Natural killer cell (primary cell): ENCODE results near the gene AMIGO2. TPM values are rescaled to one million over a fixed set of nuclear protein-coding genes. Genes with fewer than 3 reads are reported as not detected.

Source experiments
- ATAC-seq, 3 donors: fragments of 150-1000 bp in 2 of 3; fragments of 200-7000 bp in 1 of 3; cut with Tn5 transposase; 1 replicate in 1 of 3; 2 replicates in 2 of 3; pipeline ENCODE4 v1.10.0; 2021; ENCODE audit warnings: mild to moderate bottlenecking in 2 of 3, moderate library complexity in 2 of 3
- DNase-seq, 2 donors: peaks; one replicate each; pipeline versions ENCODE4 v3.0.0 to v3.0.0-alpha.2; 2013 to 2021; ENCODE audit warnings: mixed read lengths in 1 of 2
- H3K27ac ChIP-seq: one replicate; pipeline ENCODE4 v1.5.1; 2013; ENCODE audit warnings: mild to moderate bottlenecking, low read length
- H3K27me3 ChIP-seq: one replicate; pipeline ENCODE4 v1.6.1; 2013; ENCODE audit warnings: low read length; ENCODE audit not compliant: control insufficient read depth, insufficient read depth
- H3K36me3 ChIP-seq: one replicate; pipeline ENCODE4 v1.6.1; 2013; ENCODE audit warnings: low read length; ENCODE audit not compliant: control insufficient read depth, insufficient read depth
- H3K4me1 ChIP-seq: one replicate; pipeline ENCODE4 v1.6.1; 2013; ENCODE audit warnings: low read length; ENCODE audit not compliant: control insufficient read depth, insufficient read depth
- H3K4me3 ChIP-seq: one replicate; pipeline ENCODE4 v1.5.1; 2013; ENCODE audit warnings: low read length
- H3K9me3 ChIP-seq: one replicate; pipeline ENCODE4 v1.6.1; 2013; ENCODE audit warnings: low read length; ENCODE audit not compliant: control insufficient read depth, insufficient read depth
- H3K27ac Mint-ChIP-seq, 2 donors: one replicate each; pipeline ENCODE4 v1.8.0; 2022; ENCODE audit warnings: mild to moderate bottlenecking in 2 of 2, mixed read lengths in 2 of 2, moderate library complexity in 1 of 2
- H3K27me3 Mint-ChIP-seq, 2 donors: one replicate each; pipeline ENCODE4 v1.8.0; 2022; ENCODE audit warnings: low read depth in 2 of 2, mixed read lengths in 2 of 2
- H3K36me3 Mint-ChIP-seq: one replicate; pipeline ENCODE4 v1.8.0; 2022; ENCODE audit warnings: mixed read lengths
- H3K4me1 Mint-ChIP-seq, 2 donors: one replicate each; pipeline ENCODE4 v1.8.0; 2022; ENCODE audit warnings: mixed read lengths in 2 of 2
- H3K4me3 Mint-ChIP-seq: one replicate; pipeline ENCODE4 v1.8.0; 2022; ENCODE audit warnings: mild to moderate bottlenecking, moderate library complexity, mixed read lengths
- H3K9me3 Mint-ChIP-seq, 2 donors: one replicate each; pipeline ENCODE4 v1.8.0; 2022; ENCODE audit warnings: mixed read lengths in 2 of 2
- CTCF ChIP-seq: fragments of 200-600 bp; IDR thresholded peaks from one replicate; pipeline ENCODE4 v1.8.0; 2022; ENCODE audit warnings: antibody characterized with exemption
- WGBS: methylation state at CpG from one replicate; pipeline ENCODE4 v1.1.7; 2013; ENCODE audit warnings: missing lambda C conversion rate; ENCODE audit not compliant: insufficient coverage; 5-methylcytosine and 5-hydroxymethylcytosine counted together
- intact Hi-C: fragments of 100-400 bp; cut with micrococcal nuclease; formaldehyde crosslinking; loops from one replicate; pipeline ENCODE4 v1.14.2; 2022
- total RNA-seq, 4 donors: library from RNA; stranded (reverse); fragments of 120-200 nt in 1 of 4; gene quantifications; one replicate each; pipeline versions ENCODE4 v1.2.3 to v1.2.4, GENCODE V29; 2013 to 2022

Gene AMIGO2
- total RNA-seq, 3 donors from 2014 or later (not counting 1 experiment from before 2014, with no cell fraction given) = 8.0 to 9.9 (median 8.1) TPM

DNA sequence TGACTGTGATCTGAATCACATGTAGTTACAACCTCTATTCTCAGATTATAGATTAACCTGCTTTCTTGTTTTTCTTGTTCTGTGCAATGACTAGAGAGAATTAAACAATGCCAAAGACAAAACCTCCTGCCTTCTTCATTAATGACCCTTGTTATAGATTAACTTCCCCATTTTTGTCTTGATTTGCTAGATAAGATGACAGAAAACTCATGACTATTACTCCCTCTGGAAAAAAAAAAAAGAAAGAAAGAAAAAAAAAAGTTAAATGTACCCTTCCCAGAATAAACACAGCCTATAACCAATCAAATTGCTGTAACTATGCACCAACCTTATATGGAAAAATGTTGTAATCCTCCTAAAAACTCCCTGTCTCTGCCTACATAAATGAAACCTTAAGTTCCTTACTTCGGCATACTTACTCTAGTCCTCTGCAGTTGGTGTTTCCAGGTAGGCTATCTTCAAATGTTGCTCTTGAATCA, 41.5 kb downstream of the AMIGO2 start:
- ATAC-seq (no peak), DNase-seq (no peak)
- Mint-ChIP-seq H3K4me1 (no peaks in the 10 kb centered on the region), H3K4me3 (no peak overlapping the region), H3K36me3 (no peaks in the 10 kb centered on the region), H3K27ac (no peak overlapping the region), H3K27me3 (peaks cover 2 to 6% of the 10 kb centered on the region in 2 donors), H3K9me3 (no peaks in the 10 kb centered on the region)
- intact Hi-C loops = no loop called here
- Histone ChIP-seq H3K4me3 (no peak overlapping the region), H3K36me3 (no peaks in the 10 kb centered on the region), H3K27ac (no peak overlapping the region), H3K9me3 (no peaks in the 10 kb centered on the region), H3K4me1 (no peaks in the 10 kb centered on the region), H3K27me3 (no peaks in the 10 kb centered on the region)
- WGBS = 100% methylated on average over 1 of the region's 1 CpG
- no peak for TF ChIP-seq CTCF

DNA sequence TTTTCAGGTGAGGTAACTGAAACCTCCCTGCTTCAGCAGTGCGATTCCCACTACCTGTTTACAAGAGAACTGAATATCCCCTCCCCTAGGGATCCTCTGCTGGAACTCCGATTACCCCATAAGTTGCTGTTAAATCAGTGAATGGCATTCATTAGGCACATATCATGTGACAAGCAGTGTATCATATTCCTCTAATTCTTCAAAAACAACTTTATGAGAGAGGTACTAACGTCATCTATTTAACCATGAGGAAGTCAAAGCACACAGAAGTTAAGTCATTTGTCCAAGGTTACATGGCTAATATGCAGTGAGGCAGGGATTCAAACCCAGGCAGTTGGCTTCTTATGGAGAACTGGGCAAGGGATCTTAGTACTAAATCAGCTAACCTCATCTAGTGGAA, 44.3 kb downstream of the AMIGO2 start:
- intact Hi-C loops = no loop called here
- Histone ChIP-seq H3K9me3 (no peaks in the 10 kb centered on the region), H3K36me3 (no peaks in the 10 kb centered on the region), H3K4me3 (no peak overlapping the region), H3K27ac (no peak overlapping the region), H3K27me3 (no peaks in the 10 kb centered on the region), H3K4me1 (no peaks in the 10 kb centered on the region)
- Mint-ChIP-seq H3K36me3 (no peaks in the 10 kb centered on the region), H3K27ac (no peak overlapping the region), H3K9me3 (no peaks in the 10 kb centered on the region), H3K4me3 (no peak overlapping the region), H3K4me1 (no peaks in the 10 kb centered on the region), H3K27me3 (peaks cover 2 to 6% of the 10 kb centered on the region in 2 donors)
- WGBS = 98% methylated on average over 3 of the region's 3 CpGs
- no peak for DNase-seq
- ATAC-seq = no peak
- TF ChIP-seq CTCF = no peak

DNA sequence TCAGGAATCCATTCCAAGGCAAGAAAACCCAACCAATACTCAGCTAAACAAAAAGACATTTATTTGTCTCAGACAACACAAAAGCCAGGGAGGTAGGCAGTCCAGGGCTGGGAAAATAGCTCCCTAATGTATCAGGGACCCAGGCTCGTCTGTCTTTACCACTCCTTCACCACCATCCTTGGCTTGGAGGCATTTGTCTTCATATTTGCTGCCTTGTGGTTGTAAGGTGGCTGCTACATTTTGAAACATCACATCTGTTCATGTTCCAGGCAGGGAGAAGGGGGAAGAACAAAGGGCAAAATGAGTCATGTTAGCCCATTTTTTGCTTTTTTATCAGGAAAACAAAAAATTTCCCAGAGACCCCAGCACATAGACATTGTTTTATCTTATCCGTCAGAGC, 45.1 kb downstream of the AMIGO2 start:
- WGBS = 100% methylated on average over 2 of the region's 2 CpGs

More for the DNA sequence above, 45.1 kb downstream of the AMIGO2 start:
- Mint-ChIP-seq H3K4me3 (no peak overlapping the region), H3K4me1 (no peaks in the 10 kb centered on the region), H3K9me3 (no peaks in the 10 kb centered on the region), H3K27ac (no peak overlapping the region), H3K27me3 (peaks cover under 1 to 6% of the 10 kb centered on the region in 2 donors), H3K36me3 (no peaks in the 10 kb centered on the region)
- Histone ChIP-seq H3K36me3 (no peaks in the 10 kb centered on the region), H3K4me1 (no peaks in the 10 kb centered on the region), H3K27me3 (no peaks in the 10 kb centered on the region), H3K27ac (no peak overlapping the region), H3K4me3 (no peak overlapping the region), H3K9me3 (no peaks in the 10 kb centered on the region)
- intact Hi-C loops = loop anchor here (5.0 kb wide), 1 partner anchor 603 kb away; no protein-coding TSS in a partner anchor
- DNase-seq = no peak
- TF ChIP-seq CTCF = no peak
- no peak for ATAC-seq
